Loucy (cell line): ENCODE results near the gene ZNF548.

Experiments
- H2AFZ ChIP-seq: fragments of 200-600 bp; sonication (generic); 2 replicates; pipeline ENCODE4 v1.6.0; 2016; ENCODE audit warnings: antibody characterized with exemption, mild to moderate bottlenecking, low read length, moderate library complexity
- H3F3A ChIP-seq: fragments of 200-600 bp; 2 replicates; pipeline ENCODE4 v1.6.0; 2016; ENCODE audit warnings: antibody characterized with exemption, low read depth, mild to moderate bottlenecking
- H3K27me3 ChIP-seq: fragments of 200-600 bp; sonication (generic); 2 replicates; pipeline ENCODE4 v1.6.1; 2014; ENCODE audit warnings: low read length, mild to moderate bottlenecking; ENCODE audit not compliant: insufficient read depth, poor library complexity, severe bottlenecking
- H3K36me3 ChIP-seq: fragments of 200-600 bp; sonication (generic); 2 replicates; pipeline ENCODE4 v1.6.1; 2016; ENCODE audit warnings: low read length; ENCODE audit not compliant: insufficient read depth
- H3K4me1 ChIP-seq: fragments of 200-600 bp; sonication (generic); 2 replicates; pipeline ENCODE4 v1.5.1; 2014; ENCODE audit warnings: low read length, mild to moderate bottlenecking; ENCODE audit not compliant: insufficient read depth, poor library complexity, severe bottlenecking
- H3K4me2 ChIP-seq: fragments of 200-600 bp; sonication (generic); 2 replicates; pipeline ENCODE4 v1.6.0; 2014; ENCODE audit warnings: antibody characterized with exemption, low read length, low read depth, mild to moderate bottlenecking; ENCODE audit not compliant: poor library complexity, severe bottlenecking
- H3K4me3 ChIP-seq: fragments of 200-600 bp; sonication (generic); 2 replicates; pipeline ENCODE4 v1.5.1; 2014; ENCODE audit warnings: low read length, mild to moderate bottlenecking, mixed read lengths; ENCODE audit not compliant: poor library complexity, severe bottlenecking
- H3K79me2 ChIP-seq: fragments of 200-600 bp; sonication (generic); 2 replicates; pipeline ENCODE4 v1.6.1; 2014; ENCODE audit warnings: low read length; ENCODE audit not compliant: insufficient read depth
- H3K9ac ChIP-seq: fragments of 200-600 bp; sonication (generic); 2 replicates; pipeline ENCODE4 v1.6.0; 2014; ENCODE audit warnings: mild to moderate bottlenecking, low read depth, low read length, moderate library complexity; ENCODE audit not compliant: poor library complexity, severe bottlenecking
- H3K9me2 ChIP-seq: fragments of 200-600 bp; sonication (generic); replicated peaks from 2 replicates; pipeline ENCODE4 v1.6.1; 2016; ENCODE audit warnings: low read depth, low read length, mixed read lengths
- H3K9me3 ChIP-seq: fragments of 200-600 bp; sonication (generic); 2 replicates; pipeline ENCODE4 v1.6.1; 2014; ENCODE audit warnings: mild to moderate bottlenecking, antibody characterized with exemption, low read length, low read depth; ENCODE audit not compliant: insufficient read depth
- H4K20me1 ChIP-seq: fragments of 200-600 bp; sonication (generic); 2 replicates; pipeline ENCODE4 v1.6.0; 2014; ENCODE audit warnings: antibody characterized with exemption, low read length, mild to moderate bottlenecking; ENCODE audit not compliant: insufficient read depth, poor library complexity, severe bottlenecking
- CTCF ChIP-seq: fragments of 200-600 bp; sonication (generic); conservative IDR thresholded peaks from 2 replicates; pipeline ENCODE4 v1.5.1; 2014; ENCODE audit warnings: mild to moderate bottlenecking, antibody characterized with exemption, low read length
- EZH2phosphoT487 ChIP-seq: fragments of 200-600 bp; IDR thresholded peaks from 2 replicates; pipeline ENCODE4 v1.6.1; 2018; ENCODE audit warnings: antibody characterized with exemption, mild to moderate bottlenecking, moderate library complexity, borderline replicate concordance

ZNF548 gene

GRCh38 chr19:57357406-57357805 is 32.2 kb upstream of the ZNF548 start:
- no peaks in the 10 kb centered on the region for H4K20me1 ChIP-seq
- no peaks in the 10 kb centered on the region for H3K27me3 ChIP-seq
- TF ChIP-seq EZH2phosphoT487, result no peak
- no peak for TF ChIP-seq CTCF
- H2AFZ ChIP-seq, result no peak overlapping the region
- H3K4me2 ChIP-seq, result no peak overlapping the region
- H3K9me2 ChIP-seq, result no peaks in the 10 kb centered on the region
- no peak overlapping the region for H3K9ac ChIP-seq
- H3K36me3 ChIP-seq, result peaks cover 34% of the 10 kb centered on the region; the same call in 1 of the 2 replicates
- peaks cover 15% of the 10 kb centered on the region for H3K79me2 ChIP-seq
- H3F3A ChIP-seq, result no peaks in the 10 kb centered on the region; the same call in 1 of the 2 replicates
- H3K9me3 ChIP-seq, result no peaks in the 10 kb centered on the region
- no peak overlapping the region for H3K4me3 ChIP-seq
- peaks cover 4% of the 10 kb centered on the region for H3K4me1 ChIP-seq

- no peaks in the 10 kb centered on the region for H3K27me3 ChIP-seq
- peaks cover 9% of the 10 kb centered on the region for H3K79me2 ChIP-seq
- TF ChIP-seq EZH2phosphoT487, result no peak
- no peak for TF ChIP-seq CTCF
- H3F3A ChIP-seq, result no peaks in the 10 kb centered on the region; the same call in 1 of the 2 replicates
- peaks cover 4% of the 10 kb centered on the region for H4K20me1 ChIP-seq
- H3K9me2 ChIP-seq, result no peaks in the 10 kb centered on the region
- no peaks in the 10 kb centered on the region for H3K9me3 ChIP-seq
- no peak overlapping the region for H3K9ac ChIP-seq
- H3K4me2 ChIP-seq, result no peak overlapping the region
- H3K4me1 ChIP-seq, result peaks cover 9% of the 10 kb centered on the region
- H3K36me3 ChIP-seq, result peaks cover 34% of the 10 kb centered on the region; the same call in 1 of the 2 replicates
- H2AFZ ChIP-seq, result no peak overlapping the region
- no peak overlapping the region for H3K4me3 ChIP-seq
Measured at GRCh38 chr19:57359300-57359699, 30.4 kb upstream of the ZNF548 start.

DNA sequence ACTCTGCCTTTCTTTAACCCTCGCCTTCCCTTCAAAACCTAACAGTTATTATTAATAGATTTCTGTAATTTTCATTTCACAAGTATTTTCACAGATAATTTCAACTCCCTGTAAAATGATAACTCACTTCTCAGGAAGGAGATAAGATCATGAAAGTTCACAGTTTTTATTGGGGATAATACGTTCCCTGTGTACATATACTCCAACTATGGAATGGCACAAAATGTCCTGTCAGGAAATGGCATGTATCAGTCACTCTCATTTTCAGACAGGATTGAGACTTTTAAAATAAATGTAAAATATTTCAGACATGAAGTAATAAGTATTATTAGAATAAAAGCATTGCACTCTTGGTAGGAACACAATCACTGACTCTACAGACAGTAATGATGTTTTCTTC is 27.2 kb upstream of the ZNF548 start:
- Histone ChIP-seq H3K9me3 (no peaks in the 10 kb centered on the region), H3K4me3 (peak overlapping the region; percentile 80), H3F3A (no peaks in the 10 kb centered on the region; the same call in 1 of the 2 replicates), H3K36me3 (peaks cover 6% of the 10 kb centered on the region; the same call in 1 of the 2 replicates), H4K20me1 (peaks cover 5% of the 10 kb centered on the region), H3K27me3 (no peaks in the 10 kb centered on the region), H3K4me2 (peak overlapping the region; percentile 87), H3K9me2 (no peaks in the 10 kb centered on the region), H2AFZ (peak overlapping the region; percentile 97), H3K79me2 (peaks cover 14% of the 10 kb centered on the region), H3K4me1 (peaks cover 9% of the 10 kb centered on the region), H3K9ac (peak overlapping the region; percentile 80)
- TF ChIP-seq CTCF (no peak), EZH2phosphoT487 (no peak)
